ENCODE results near the gene ASAH2B.
"Not testable (repeated sequence)": the region's sequence is repeated elsewhere in the genome, so short reads cannot be mapped to it uniquely, and the experiment has no call there.

ASAH2B gene

GRCh38 chr10:50739618-50740292 is at the start of gene ASAH2B:
Gene ASAH2B, plus strand, starts transcription at chr10:50739936. Its CDS starts 5,195 bp downstream, at chr10:50745131.
- peak in 48 of 51 donors; percentile 6 to 78 (median 50) for DNase-seq

GRCh38 chr10:50697819-50698218 is 41.9 kb upstream of the ASAH2B start:
- not testable (repeated sequence) for DNase-seq

DNA sequence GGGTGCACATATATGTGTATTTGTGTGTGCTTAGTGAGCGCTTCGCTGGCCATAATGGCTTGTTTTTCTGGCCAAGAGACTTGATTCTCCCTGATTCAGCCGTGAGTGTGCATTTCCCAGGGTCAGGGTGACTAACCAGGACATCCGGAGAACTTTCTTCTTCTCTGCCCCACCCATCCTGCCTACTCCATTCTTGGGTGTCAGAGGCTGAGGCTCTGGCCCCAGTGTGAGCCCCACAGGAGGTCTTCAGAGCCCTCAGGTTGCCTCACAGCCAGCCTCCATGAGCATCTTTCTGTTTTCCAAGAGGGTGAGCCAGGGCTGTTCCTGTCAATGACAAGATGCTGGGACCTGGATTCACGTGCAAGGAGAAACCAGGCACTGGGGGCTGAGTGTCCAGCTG is 37.8 kb upstream of the ASAH2B start:
- DNase-seq, result not testable (repeated sequence)

DNA sequence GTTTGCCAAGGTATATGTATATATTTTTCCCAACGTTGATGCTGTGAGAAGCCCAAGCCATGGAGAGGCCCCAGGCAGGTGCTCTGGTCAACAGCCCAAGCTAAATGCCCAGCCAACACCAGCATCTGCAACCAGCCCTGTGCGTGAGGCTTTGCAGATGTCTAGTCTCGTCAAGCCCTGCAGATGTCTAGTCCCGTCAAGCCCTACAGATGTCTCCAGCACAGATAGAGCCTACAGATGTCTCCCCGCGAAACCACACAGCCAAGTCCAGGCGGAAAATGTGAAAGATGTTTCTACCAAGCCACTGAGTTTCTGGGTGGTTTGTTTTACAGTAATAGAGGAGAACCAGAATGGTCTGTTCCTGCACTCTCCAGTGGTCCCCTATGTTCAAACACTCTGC is 36.7 kb upstream of the ASAH2B start:
- not testable (repeated sequence) for DNase-seq

- DNase-seq, result not testable (repeated sequence)
Measured at GRCh38 chr10:50704436-50705079, 35.2 kb upstream of the ASAH2B start.

GRCh38 chr10:50706006-50706405 is 33.7 kb upstream of the ASAH2B start:
- DNase-seq, result not testable (repeated sequence)

- DNase-seq, result not testable (repeated sequence)
Measured at GRCh38 chr10:50710241-50710640, 29.5 kb upstream of the ASAH2B start.

- DNase-seq, result not testable (repeated sequence)
Measured at GRCh38 chr10:50723812-50724211, 15.9 kb upstream of the ASAH2B start.

DNA sequence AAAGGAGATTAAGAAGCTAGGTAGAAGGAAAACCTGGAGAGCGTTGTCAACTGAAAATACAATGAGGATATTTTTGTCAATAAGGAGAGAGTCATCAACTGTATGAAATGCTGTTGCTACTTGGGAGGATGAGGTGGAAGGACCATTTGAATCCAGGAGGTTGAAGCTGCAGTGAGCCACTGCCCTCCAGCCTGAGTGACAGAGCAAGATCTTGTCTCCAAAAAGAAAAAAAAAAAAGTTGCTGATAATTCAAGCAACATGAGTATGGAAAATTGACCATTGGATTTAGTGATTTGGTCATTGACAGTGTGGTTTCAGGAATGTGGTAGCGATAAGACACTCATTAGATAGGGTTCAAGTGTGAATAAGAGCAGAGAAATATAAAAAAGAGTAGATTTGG is 11.6 kb upstream of the ASAH2B start:
- DNase-seq, result not testable (repeated sequence)

GRCh38 chr10:50738987-50739617 is 634 bp upstream of the ASAH2B start:
- not testable (repeated sequence) for DNase-seq

DNA sequence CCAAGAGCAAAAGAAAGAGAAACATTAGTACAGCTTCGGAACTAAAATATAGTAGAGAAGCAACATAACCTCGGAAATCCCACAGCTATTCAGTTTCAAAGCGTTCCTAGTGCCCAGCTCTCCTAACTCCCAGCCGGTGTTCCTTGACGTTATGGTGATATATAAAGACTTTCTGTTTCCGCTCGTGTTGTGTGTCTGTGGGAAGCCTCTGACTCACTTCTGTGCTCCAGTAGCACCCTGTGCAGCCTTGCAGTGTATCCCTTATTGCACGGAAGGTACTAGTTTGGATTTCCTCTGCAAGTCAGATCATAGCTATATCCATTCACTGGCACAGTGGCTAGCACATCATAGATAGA is 535 bp downstream of the ASAH2B start:
- peak in 5 of 51 donors; percentile 14 to 64 (median 35) for DNase-seq

- not testable (repeated sequence) for DNase-seq
Measured at GRCh38 chr10:50742820-50743219, 3.1 kb downstream of the ASAH2B start.

DNA sequence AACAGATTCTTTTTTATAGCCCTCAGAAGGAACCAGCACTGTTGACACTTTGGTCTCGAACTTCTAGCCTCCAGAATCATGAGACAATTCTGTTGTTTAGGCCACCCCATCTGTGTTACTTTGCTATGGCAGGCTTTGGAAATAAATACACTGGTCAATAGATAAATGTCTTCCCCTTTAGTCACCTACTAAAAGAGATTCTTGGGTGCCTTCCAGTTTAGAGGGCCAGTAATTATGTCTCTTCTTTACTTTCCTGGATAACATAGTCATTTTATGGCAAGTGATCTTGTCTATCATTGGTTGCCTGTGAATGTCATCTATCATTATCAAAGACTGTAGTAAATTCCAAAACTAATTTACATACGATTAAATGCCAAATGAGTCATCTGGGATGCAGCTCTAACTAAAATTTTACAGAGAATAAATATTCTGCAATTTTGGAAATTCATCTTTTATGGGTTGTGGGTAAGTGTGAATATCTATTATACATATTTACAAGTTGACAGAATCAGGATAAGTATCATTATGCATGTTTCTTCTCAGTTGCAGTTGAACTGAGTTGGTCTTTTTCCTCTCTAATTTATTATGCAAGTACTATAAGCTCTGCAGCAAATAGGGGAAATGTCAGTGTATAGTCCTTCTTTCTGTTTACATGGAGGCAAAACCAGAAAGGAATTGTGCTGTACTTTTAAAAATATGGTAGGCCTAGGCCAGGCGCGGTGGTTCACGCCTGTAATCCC is 27.2 kb downstream of the ASAH2B start:
- not testable (repeated sequence) for DNase-seq

- DNase-seq, result not testable (repeated sequence)
Measured at GRCh38 chr10:50772042-50772441, 32.3 kb downstream of the ASAH2B start.

- DNase-seq, result not testable (repeated sequence)
Measured at GRCh38 chr10:50774868-50775267, 35.1 kb downstream of the ASAH2B start.

- DNase-seq, result not testable (repeated sequence)
Measured at GRCh38 chr10:50780036-50780435, 40.3 kb downstream of the ASAH2B start.

- not testable (repeated sequence) for DNase-seq
Measured at GRCh38 chr10:50782017-50782416, 42.3 kb downstream of the ASAH2B start.

GRCh38 chr10:50787962-50788361 is 48.2 kb downstream of the ASAH2B start:
- not testable (repeated sequence) for DNase-seq

DNA sequence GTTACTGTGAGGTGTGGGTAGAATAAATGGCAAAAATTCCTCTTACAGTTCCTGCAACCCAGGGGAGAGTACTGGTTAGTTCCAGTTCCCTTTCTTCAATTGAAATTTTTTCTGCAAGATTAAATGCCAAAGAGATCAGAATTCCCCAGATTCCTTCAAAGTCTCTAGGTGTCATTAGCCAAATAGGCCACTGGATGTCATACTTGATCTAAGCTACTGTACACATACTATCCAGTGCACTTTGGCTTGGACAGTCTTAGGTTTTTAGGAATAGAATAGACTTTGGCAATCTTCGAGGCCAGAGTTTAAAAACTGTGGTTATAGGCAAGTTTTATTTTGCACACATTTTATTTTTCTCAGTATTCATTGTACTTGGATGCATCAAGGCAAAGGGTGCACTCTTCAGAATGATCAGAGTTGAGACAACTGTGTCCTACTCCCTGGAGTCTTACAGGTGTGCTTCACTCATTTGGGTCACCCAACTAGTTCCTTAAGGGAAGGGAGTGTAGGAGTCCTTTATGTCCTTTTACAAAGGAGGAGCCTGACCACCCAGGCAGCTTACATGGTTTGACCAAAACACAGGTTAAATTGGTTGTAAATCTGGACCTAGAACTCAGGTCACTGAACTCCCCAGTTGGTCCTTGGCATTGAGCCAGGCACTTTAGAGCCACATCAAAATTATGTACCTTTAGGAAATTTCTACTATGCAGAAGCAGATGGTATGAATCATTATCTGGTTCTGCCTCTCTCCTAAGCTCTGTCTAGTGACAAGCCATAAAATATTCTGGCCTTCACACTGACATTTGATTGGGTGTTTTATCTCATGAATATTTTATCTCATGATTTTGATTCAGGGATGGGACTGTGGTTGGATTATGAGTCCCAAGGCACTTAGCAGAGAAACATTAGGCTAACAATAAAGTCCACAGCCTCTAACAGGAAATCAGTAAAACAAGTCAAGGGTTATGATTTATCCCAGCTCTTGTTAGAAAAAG is 49.5 kb downstream of the ASAH2B start:
- DNase-seq, result no peak

GRCh38 chr10:50794490-50794889 is 54.8 kb downstream of the ASAH2B start:
- no peak for DNase-seq

DNA sequence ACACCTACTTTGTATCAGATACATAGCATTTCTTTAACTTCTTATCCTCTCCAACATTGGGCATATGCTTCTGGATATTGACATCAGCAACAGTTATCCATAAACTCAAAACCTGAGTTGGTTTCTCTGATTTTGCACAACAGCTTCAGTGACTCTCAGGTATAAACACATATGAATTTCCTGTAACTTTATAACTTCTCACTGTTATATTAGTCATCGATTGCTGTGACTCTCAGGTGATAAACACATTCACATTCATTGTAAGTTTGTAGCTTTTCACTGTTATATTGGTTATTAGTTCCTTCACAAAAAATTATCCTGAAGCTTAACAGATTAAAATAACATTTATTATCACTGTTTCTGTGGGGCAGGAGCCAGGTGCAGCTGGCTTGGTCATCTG is 57.0 kb downstream of the ASAH2B start:
- no peak for DNase-seq
